PFSK-1 (cell line): ENCODE measurements around the gene SPAG7.

Experiments used
- FOXP2 ChIP-seq: optimal IDR thresholded peaks from 2 replicates; pipeline ENCODE3; 2011; ENCODE audit warnings: borderline replicate concordance, control low read depth, inconsistent platforms; ENCODE audit not compliant: insufficient read depth; ENCODE audit errors: extremely low read length, extremely low read depth
- POLR2AphosphoS5 ChIP-seq: IDR thresholded peaks from 2 replicates; pipeline ENCODE4 v1.6.1; 2012; ENCODE audit warnings: low read depth, mild to moderate bottlenecking, control low read depth, low read length, moderate library complexity
- REST ChIP-seq, 2 experiments: IDR thresholded peaks; 2 replicates each; pipeline versions ENCODE4 v1.6.1 to v1.8.0; 2011 to 2012; ENCODE audit warnings: low read depth in 2 of 2, low read length in 2 of 2, control low read depth in 1 of 2, inconsistent platforms in 1 of 2, mild to moderate bottlenecking in 1 of 2, moderate library complexity in 1 of 2; ENCODE audit not compliant: insufficient read depth in 1 of 2
- SIN3A ChIP-seq: IDR thresholded peaks from 2 replicates; pipeline ENCODE4 v1.6.1; 2012; ENCODE audit warnings: mild to moderate bottlenecking, low read length, moderate library complexity, borderline replicate concordance; ENCODE audit not compliant: insufficient read depth
- TAF1 ChIP-seq: IDR thresholded peaks from 2 replicates; pipeline ENCODE4 v1.6.1; 2012; ENCODE audit warnings: low read length, control low read depth, borderline replicate concordance; ENCODE audit not compliant: insufficient read depth

Gene SPAG7

GRCh38 chr17:4947411-4948165 is 20.0 kb downstream of the SPAG7 start:
- 0 out of 2 replicates have a peak, but pooled peaks have one; percentile 10 for TF ChIP-seq SIN3A
- peak; percentile 57; the same call in 1 of the 2 replicates for TF ChIP-seq POLR2AphosphoS5
- 0 out of 2 replicates have a peak, but pooled peaks have one; percentile 34 for TF ChIP-seq TAF1
- no peak for TF ChIP-seq FOXP2
- 0 out of 4 replicates have a peak, but pooled peaks of 1 of the 2 experiments have one; percentile 13 for TF ChIP-seq REST (IDR thresholded peaks at IDR 0.05; ENCODE audit: insufficient read depth in 1 of 2, low read depth in 2 of 2, low read length in 2 of 2)

GRCh38 chr17:4947010-4947410 is 20.6 kb downstream of the SPAG7 start:
- TF ChIP-seq TAF1 (peak; percentile 43; the same call in 1 of the 2 replicates), SIN3A (no peak; the same call in 1 of the 2 replicates)

- TF ChIP-seq POLR2AphosphoS5 (0 out of 2 replicates have a peak, but pooled peaks have one; percentile 6), FOXP2 (no peak), TAF1 (no peak)
These were observed 21.2 kb downstream of the SPAG7 start for GRCh38 chr17:4946312-4946976.

GRCh38 chr17:4945944-4946280 is 21.7 kb downstream of the SPAG7 start:
- TF ChIP-seq TAF1 (no peak), REST (IDR thresholded peaks at IDR 0.05; ENCODE audit: insufficient read depth in 1 of 2, low read depth in 2 of 2, low read length in 2 of 2) (no peak; a peak in 1 of 4 replicates), FOXP2 (no peak), SIN3A (no peak), POLR2AphosphoS5 (no peak)

GRCh38 chr17:4945176-4945943 is 22.3 kb downstream of the SPAG7 start:
- TF ChIP-seq POLR2AphosphoS5 (no peak; the same call in 1 of the 2 replicates), SIN3A (peak; percentile 61; the same call in 1 of the 2 replicates), FOXP2 (no peak), TAF1 (peak; percentile 49; the same call in 1 of the 2 replicates)

- no peak for TF ChIP-seq TAF1
- peak; percentile 31 for TF ChIP-seq POLR2AphosphoS5
These were observed 23.0 kb downstream of the SPAG7 start for GRCh38 chr17:4944554-4945175.

- TF ChIP-seq POLR2AphosphoS5 (peak; percentile 61), REST (IDR thresholded peaks at IDR 0.05; ENCODE audit: insufficient read depth in 1 of 2, low read depth in 2 of 2, low read length in 2 of 2) (no peak)
These were observed 23.5 kb downstream of the SPAG7 start for GRCh38 chr17:4944163-4944553.
